Activated CD4-positive, alpha-beta T cell treated with anti-CD3 and anti-CD28 coated beads for 36 hours (primary cell): Measurements from ENCODE around the gene CDRT4. TPM values are rescaled to one million over a fixed set of nuclear protein-coding genes. Genes with fewer than 3 reads are reported as not detected.
"Not testable (repeated sequence)": the region's sequence is repeated elsewhere in the genome, so short reads cannot be mapped to it uniquely, and the experiment has no call there.

Source experiments
- ATAC-seq: fragments of 200-7000 bp; cut with Tn5 transposase; one replicate; pipeline ENCODE4 v1.10.0; 2021; ENCODE audit warnings: mild to moderate bottlenecking, moderate library complexity
- CTCF ChIA-PET: fragments of 350-600 bp; sonication (Branson Sonifier 250); formaldehyde crosslinking; loops from one replicate; lab custom pipeline; 2021; ENCODE audit warnings: antibody characterized with exemption; lab: Charles Lee
- POLR2A ChIA-PET: fragments of 350-600 bp; sonication (Branson Sonifier 250); formaldehyde crosslinking; loops from one replicate; lab custom pipeline; 2021; ENCODE audit warnings: antibody characterized with exemption, inconsistent platforms; lab: Charles Lee
- DNase-seq: peaks from one replicate; pipeline ENCODE4 v3.0.0-alpha.2; 2020
- H3K27ac Mint-ChIP-seq: one replicate; pipeline ENCODE4 v1.8.0; 2021; ENCODE audit warnings: mixed read lengths
- H3K27me3 Mint-ChIP-seq: one replicate; pipeline ENCODE4 v1.8.0; 2021; ENCODE audit warnings: mixed read lengths
- H3K36me3 Mint-ChIP-seq: one replicate; pipeline ENCODE4 v1.8.0; 2021; ENCODE audit warnings: low read depth, mixed read lengths
- H3K4me1 Mint-ChIP-seq: one replicate; pipeline ENCODE4 v1.8.0; 2021; ENCODE audit warnings: mixed read lengths
- H3K4me3 Mint-ChIP-seq: one replicate; pipeline ENCODE4 v1.8.0; 2021; ENCODE audit warnings: mild to moderate bottlenecking, moderate library complexity, mixed read lengths
- H3K9me3 Mint-ChIP-seq: one replicate; pipeline ENCODE4 v1.8.0; 2021; ENCODE audit warnings: low read depth, mixed read lengths
- intact Hi-C, 2 experiments: fragments of 100-400 bp; cut with DNase I in 1 of 2; cut with micrococcal nuclease in 1 of 2; formaldehyde crosslinking; loops; one replicate each; pipeline versions ENCODE4 v1.14.2 to v1.15.1; 2022 to 2024; cut with DNase I, micrococcal nuclease
- total RNA-seq, 2 experiments: library from RNA; stranded (reverse); gene quantifications; one replicate each; pipeline ENCODE4 v1.2.3, GENCODE V29; 2021

The CDRT4 gene
- total RNA-seq, 2 experiments from 2014 or later: 1.9 to 3.6 TPM

DNA sequence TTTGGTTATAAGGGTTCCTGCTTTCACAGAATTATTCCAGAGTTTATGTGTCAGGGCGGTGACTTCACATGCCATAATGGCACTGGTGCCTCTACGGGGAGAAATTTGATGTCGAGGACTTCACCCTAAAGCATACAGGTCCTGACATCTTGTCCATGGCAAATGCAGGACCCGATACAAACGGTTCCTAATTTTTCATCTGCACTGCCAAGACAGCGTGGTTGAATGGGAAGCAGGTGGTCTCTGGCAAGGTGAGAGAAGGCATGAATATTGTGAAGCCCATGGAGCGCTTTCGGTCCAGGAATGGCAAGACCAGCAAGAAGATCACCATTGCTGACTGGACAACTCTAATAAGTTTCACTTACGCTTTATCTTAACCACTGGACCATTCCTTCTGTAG, 39.6 kb upstream of the CDRT4 start:
- Mint-ChIP-seq H3K4me3 (no peak overlapping the region), H3K36me3 (peaks cover 2% of the 10 kb centered on the region), H3K9me3 (no peaks in the 10 kb centered on the region), H3K27ac (no peak overlapping the region), H3K4me1 (peaks cover 5% of the 10 kb centered on the region), H3K27me3 (no peaks in the 10 kb centered on the region)
- DNase-seq (no peak), ATAC-seq (no peak)
- intact Hi-C loops: loop anchor here in 1 of 2 experiments (10.0 kb wide), 1 partner anchor 1912 kb away; no protein-coding TSS in a partner anchor
- POLR2A ChIA-PET: no interaction called here
- CTCF ChIA-PET: interaction anchor here (0.9 kb wide), 1 partner anchor 239 kb away, joined by 3 read pairs; no protein-coding TSS in a partner anchor

DNA sequence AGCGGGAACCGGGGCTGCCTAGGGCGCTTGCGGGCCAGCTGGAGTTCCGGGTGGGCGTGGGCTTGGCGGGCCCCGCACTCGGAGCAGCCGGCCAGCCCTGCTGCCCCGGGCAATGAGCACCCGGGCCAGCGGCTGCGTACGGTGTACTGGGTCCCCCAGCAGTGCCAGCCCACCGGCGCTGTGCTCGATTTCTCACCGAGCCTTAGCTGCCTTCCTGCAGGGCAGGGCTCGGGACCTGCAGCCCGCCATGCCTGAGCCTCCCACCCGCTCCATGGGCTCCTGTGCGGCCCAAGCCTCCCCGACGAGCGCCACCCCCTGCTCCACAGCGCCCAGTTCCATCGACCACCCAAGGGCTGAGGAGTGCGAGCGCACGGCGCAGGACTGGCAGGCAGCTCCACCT, 38.3 kb upstream of the CDRT4 start:
- POLR2A ChIA-PET, H3K9me3 Mint-ChIP-seq, H3K4me3 Mint-ChIP-seq, H3K36me3 Mint-ChIP-seq, H3K27me3 Mint-ChIP-seq, ATAC-seq, H3K4me1 Mint-ChIP-seq, H3K27ac Mint-ChIP-seq, DNase-seq: not testable (repeated sequence)
- intact Hi-C loops: loop anchor here in 1 of 2 experiments (10.0 kb wide), 1 partner anchor 1911 kb away; no protein-coding TSS in a partner anchor
- CTCF ChIA-PET: interaction anchor here (0.6 kb wide), 1 partner anchor 221 kb away, joined by 3 read pairs; no protein-coding TSS in a partner anchor

DNA sequence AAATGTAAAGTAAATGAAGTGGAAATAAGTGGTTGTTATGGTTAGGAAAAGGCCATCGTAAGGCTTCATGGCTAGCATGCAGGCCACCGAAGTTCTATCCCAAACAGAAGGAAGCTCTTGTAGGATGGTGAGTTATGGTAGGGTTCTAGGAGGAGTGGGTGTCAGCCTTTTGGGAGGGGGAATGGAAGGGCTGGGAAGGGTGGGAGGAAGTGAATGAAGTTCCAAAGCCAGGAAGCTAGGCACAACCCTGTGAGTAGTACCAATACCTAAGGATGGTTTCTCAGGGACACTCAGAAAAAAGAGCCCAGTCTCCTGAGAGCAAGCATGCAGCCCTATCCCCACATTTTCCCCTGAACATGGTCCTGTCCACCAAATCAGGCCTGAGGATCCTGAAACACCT, 36.3 kb upstream of the CDRT4 start:
- ATAC-seq: no peak
- POLR2A ChIA-PET: no interaction called here
- DNase-seq: no peak
- intact Hi-C loops: loop anchor here in 1 of 2 experiments (1.0 to 10.0 kb wide), 2 partner anchors 246 to 1909 kb away; no protein-coding TSS in a partner anchor
- H3K4me3 Mint-ChIP-seq: no peak overlapping the region
- H3K27ac Mint-ChIP-seq: no peak overlapping the region
- peaks cover 5% of the 10 kb centered on the region for H3K4me1 Mint-ChIP-seq
- H3K9me3 Mint-ChIP-seq: no peaks in the 10 kb centered on the region
- no peaks in the 10 kb centered on the region for H3K27me3 Mint-ChIP-seq
- peaks cover 12% of the 10 kb centered on the region for H3K36me3 Mint-ChIP-seq
- CTCF ChIA-PET: interaction anchor here (0.6 to 6.4 kb wide), 15 partner anchors 9 to 271 kb away, joined by 3 to 52 read pairs (median 5); partner anchors contain the start of gene PMP22

DNA sequence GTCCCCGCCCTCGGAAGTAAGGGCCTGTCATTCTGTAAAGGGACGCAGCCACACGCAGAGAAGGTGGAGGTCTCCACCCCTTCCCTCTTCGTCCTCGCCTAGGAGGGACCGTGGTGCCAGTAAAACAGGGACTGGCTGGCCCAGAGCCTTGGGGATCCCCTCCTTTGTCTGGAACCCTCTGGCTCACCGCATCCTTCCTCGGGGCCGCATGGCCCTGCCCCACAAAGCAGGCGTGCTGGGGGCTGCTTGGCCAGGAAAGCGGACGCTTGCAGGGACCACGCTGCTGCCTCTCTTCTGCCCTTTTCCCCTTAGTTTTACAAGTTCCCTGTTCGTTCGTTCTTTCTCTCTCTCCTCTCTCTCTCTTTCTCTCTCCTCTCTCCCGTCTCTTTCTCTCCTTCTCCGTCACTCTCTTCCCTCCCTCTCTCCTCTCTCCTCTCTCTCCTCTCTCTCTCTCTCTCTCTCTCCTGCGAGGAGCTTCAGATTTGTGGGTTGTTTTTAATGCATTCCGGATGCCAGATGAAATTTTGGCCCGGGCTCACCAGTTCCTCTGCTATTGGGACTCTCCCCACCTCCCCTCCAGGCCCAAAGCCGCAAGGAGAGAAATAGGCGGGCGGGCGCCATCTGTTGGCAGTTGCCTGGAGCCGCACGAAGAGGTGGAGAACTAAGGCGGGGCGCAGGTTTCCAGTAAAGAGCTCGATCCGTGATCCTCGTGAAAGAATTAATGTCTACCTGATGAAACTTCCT, 35.1 kb upstream of the CDRT4 start:
- H3K4me3 Mint-ChIP-seq: no peak overlapping the region

DNA sequence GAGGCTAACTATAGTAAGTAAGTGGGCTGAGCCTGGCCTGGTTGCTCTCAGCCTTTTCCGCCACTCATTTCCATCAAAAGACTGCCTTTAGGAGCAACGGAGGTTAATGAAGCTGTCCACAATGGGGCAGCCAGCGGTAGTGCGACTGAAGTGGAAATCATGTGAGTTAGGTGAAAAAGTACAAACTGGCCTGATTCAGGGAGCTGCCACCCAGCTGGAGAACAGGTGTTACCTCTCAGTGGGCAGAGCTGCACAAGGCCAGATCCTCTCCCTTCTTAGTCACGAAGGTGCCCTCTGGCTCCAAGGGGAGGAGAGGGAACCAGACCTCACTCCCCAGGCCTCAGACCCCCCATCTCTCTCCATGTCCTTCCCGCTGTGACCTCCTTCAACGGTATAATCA, 34.4 kb upstream of the CDRT4 start:
- Mint-ChIP-seq H3K4me1 (peaks cover 5% of the 10 kb centered on the region), H3K9me3 (no peaks in the 10 kb centered on the region), H3K27ac (no peak overlapping the region), H3K36me3 (peaks cover 12% of the 10 kb centered on the region), H3K4me3 (no peak overlapping the region), H3K27me3 (no peaks in the 10 kb centered on the region)
- ATAC-seq (no peak), DNase-seq (no peak)
- intact Hi-C loops: loop anchor here (1.0 to 10.0 kb wide), 3 partner anchors 241 to 1907 kb away; no protein-coding TSS in a partner anchor
- CTCF ChIA-PET: interaction anchor here (0.6 to 6.4 kb wide), 4 partner anchors 9 to 244 kb away, joined by 3 to 52 read pairs (median 14); partner anchors contain the start of gene PMP22
- POLR2A ChIA-PET: no interaction called here

More for the DNA sequence above, 35.1 kb upstream of the CDRT4 start:
- Mint-ChIP-seq H3K4me1 (peaks cover 5% of the 10 kb centered on the region), H3K36me3 (peaks cover 12% of the 10 kb centered on the region), H3K27ac (no peak overlapping the region), H3K9me3 (no peaks in the 10 kb centered on the region), H3K27me3 (no peaks in the 10 kb centered on the region)
- CTCF ChIA-PET: interaction anchor here (0.5 to 6.4 kb wide), 28 partner anchors 8 to 915 kb away, joined by 3 to 52 read pairs (median 4); partner anchors contain the start of gene PMP22
- intact Hi-C loops: loop anchor here (1.0 to 10.0 kb wide), 3 partner anchors 242 to 1908 kb away; no protein-coding TSS in a partner anchor
- DNase-seq: peak; percentile 90
- ATAC-seq: peak; percentile 95
- POLR2A ChIA-PET: no interaction called here

DNA sequence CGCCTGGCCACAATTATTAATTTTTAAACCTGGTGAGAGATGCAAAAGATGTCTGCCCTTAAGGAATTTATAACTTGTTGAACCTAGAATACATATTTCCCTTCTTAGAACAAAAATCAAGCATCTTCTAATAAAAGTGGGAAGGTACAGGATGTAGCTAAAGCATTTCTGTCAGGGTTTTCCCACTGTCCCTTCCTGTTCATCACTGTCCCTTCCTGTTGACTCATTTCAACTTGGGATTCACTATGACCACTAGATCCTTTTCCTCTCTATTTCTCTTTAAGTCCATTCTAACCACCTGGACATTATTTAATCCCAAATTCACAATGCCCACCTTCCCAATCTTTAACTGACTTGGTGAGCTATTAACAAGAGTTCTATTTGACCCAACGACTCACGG, 33.9 kb upstream of the CDRT4 start:
- CTCF ChIA-PET: interaction anchor here (0.6 to 6.4 kb wide), 4 partner anchors 9 to 243 kb away, joined by 3 to 52 read pairs (median 14); partner anchors contain the start of gene PMP22
- no peak overlapping the region for H3K4me3 Mint-ChIP-seq
- peaks cover 5% of the 10 kb centered on the region for H3K4me1 Mint-ChIP-seq
- no peak for ATAC-seq
- no peak overlapping the region for H3K27ac Mint-ChIP-seq
- no peak for DNase-seq
- no peaks in the 10 kb centered on the region for H3K9me3 Mint-ChIP-seq
- intact Hi-C loops: loop anchor here in 1 of 2 experiments (10.0 kb wide), 1 partner anchor 1906 kb away; no protein-coding TSS in a partner anchor
- H3K36me3 Mint-ChIP-seq: peaks cover 12% of the 10 kb centered on the region
- POLR2A ChIA-PET: no interaction called here
- no peaks in the 10 kb centered on the region for H3K27me3 Mint-ChIP-seq

DNA sequence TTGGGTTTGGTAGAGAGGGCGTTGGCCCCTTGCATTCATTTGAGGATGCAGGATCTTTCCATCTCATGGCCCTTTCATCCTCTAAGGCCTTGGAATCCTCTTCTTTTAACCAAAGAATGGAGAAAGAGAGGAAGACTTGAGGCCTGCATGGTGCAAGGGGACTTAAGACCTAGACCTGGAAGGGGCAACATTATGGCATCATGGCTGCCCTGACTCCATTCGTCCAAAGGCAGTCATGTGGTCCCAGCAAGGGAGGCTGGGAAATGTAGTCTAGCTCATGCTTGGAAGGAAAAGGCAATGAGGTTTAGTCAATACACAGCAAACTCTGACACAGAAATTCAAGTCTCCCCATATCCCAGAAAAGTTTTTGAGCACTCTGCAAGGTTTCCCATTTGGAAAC, 30.7 kb upstream of the CDRT4 start:
- Mint-ChIP-seq H3K27me3 (no peaks in the 10 kb centered on the region), H3K4me3 (no peak overlapping the region), H3K27ac (no peak overlapping the region), H3K9me3 (no peaks in the 10 kb centered on the region), H3K36me3 (peaks cover 12% of the 10 kb centered on the region), H3K4me1 (peaks cover 5% of the 10 kb centered on the region)
- POLR2A ChIA-PET: no interaction called here
- CTCF ChIA-PET: no interaction called here
- ATAC-seq (peak; percentile 67), DNase-seq (peak; percentile 22)
- intact Hi-C loops: no loop called here

DNA sequence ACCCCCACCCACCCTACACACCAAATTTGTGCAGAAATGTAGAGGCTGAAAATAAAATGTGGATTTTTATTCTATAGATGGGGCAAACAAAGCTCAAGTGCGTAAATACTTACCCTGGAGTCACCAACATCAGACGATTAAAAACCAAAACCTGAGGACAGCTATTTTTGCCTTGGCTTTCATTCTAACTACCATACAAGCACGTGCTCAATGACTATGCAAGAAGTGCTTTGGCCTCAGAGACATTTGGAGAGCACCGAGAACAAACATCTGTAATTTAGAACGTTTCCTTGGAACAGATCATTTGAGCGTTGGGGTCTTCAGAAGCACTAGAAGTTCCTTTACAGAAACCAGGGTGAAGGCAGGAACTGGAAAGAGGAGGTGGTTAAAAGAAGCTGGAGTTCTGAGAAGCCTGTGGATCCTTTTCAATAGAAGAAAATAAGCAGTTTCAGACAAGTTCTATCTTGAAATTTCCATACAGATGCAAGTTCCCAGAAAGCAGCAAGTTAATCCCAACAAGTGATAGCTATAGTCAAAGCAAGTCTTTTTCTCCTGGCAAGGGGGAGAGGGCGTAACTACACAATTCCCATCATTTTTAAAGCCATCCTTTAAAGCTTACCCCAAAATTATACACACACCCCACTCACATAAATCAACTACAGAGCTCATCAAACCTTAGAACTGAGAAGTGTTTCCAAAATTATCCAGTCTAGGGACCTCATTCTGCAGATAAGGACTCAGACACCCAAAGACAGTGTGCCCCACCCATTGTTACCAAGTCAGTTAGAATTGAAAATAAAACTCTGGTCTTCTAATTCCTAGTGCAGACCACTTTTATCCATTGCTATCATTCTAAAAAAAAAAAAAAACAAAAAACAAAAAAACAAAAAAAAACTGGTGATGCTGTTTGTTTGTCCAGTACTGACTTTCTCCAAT, 29.6 kb upstream of the CDRT4 start:
- H3K27me3 Mint-ChIP-seq: no peaks in the 10 kb centered on the region
- no peak for DNase-seq
- intact Hi-C loops: no loop called here
- H3K9me3 Mint-ChIP-seq: no peaks in the 10 kb centered on the region
- POLR2A ChIA-PET: no interaction called here
- H3K36me3 Mint-ChIP-seq: peaks cover 12% of the 10 kb centered on the region
- no peak for ATAC-seq
- H3K4me1 Mint-ChIP-seq: no peaks in the 10 kb centered on the region
- H3K27ac Mint-ChIP-seq: no peak overlapping the region
- H3K4me3 Mint-ChIP-seq: no peak overlapping the region
- CTCF ChIA-PET: interaction anchor here (0.5 kb wide), 1 partner anchor 353 kb away, joined by 3 read pairs; no protein-coding TSS in a partner anchor

DNA sequence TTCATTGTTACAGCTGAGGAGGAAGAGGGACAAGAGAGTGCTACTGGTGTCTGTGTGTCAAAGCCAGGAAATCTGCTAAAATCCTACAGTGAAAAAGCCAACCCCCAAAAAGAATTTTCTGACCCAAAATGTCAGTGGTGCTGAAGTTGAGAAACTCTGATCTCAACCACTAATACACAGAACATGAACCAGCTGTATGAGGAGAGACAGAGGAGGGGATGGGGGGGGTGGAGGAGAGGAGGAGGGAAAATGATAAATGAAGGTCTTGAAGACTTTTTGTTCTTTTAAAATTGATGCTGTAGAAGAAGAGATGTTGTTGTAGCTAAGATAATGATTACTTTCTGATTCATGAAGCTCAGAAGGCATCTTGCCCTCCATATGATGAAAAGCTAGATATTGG, 27.4 kb upstream of the CDRT4 start:
- ATAC-seq: no peak
- H3K4me3 Mint-ChIP-seq: no peak overlapping the region
- H3K27ac Mint-ChIP-seq: no peak overlapping the region
- no peak for DNase-seq
- CTCF ChIA-PET: interaction anchor here (1.0 kb wide), 1 partner anchor 8 kb away, joined by 5 read pairs; no protein-coding TSS in a partner anchor
- no peaks in the 10 kb centered on the region for H3K9me3 Mint-ChIP-seq
- H3K27me3 Mint-ChIP-seq: no peaks in the 10 kb centered on the region
- intact Hi-C loops: no loop called here
- POLR2A ChIA-PET: no interaction called here
- H3K4me1 Mint-ChIP-seq: peaks cover 7% of the 10 kb centered on the region
- peaks cover 3% of the 10 kb centered on the region for H3K36me3 Mint-ChIP-seq

DNA sequence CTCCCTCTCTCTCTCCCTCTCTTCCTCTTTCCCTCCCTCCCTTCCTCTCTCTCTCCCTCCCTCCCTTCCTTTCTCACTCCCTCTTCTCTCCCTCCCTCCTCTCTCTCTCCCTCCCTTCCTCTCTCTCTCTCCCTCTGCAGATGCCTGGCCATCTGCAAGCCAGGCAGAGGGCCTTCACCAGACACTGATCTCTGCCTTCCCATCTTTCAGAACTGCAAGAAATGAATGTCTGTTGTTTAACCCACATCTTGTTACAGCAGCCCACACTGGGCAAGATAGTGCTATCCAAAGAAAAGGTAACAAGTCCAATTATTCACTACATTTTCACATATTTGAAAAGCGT, 26.2 kb upstream of the CDRT4 start:
- Mint-ChIP-seq H3K27me3 (no peaks in the 10 kb centered on the region), H3K36me3 (no peaks in the 10 kb centered on the region), H3K27ac (no peak overlapping the region), H3K4me1 (peaks cover 7% of the 10 kb centered on the region), H3K9me3 (no peaks in the 10 kb centered on the region), H3K4me3 (no peak overlapping the region)
- no peak for DNase-seq
- ChIA-PET CTCF (interaction anchor here (1.1 kb wide), 1 partner anchor 13 kb away, joined by 3 read pairs; no protein-coding TSS in a partner anchor), POLR2A (no interaction called here)
- ATAC-seq: no peak
- intact Hi-C loops: no loop called here
